Endothelial cell of umbilical vein (primary cell): ENCODE results near the gene CNFN. TPM values are rescaled to one million over a fixed set of nuclear protein-coding genes. Genes with fewer than 3 reads are reported as not detected.
A peak's percentile ranks its signal among the peaks of the same experiment; 100 is the strongest.

Experiments
- BruUV-seq: library from RNA; stranded (reverse); fragments of 400-500 nt; replicated peaks from 2 replicates; lab custom pipeline; 2021; lab: Mats Ljungman, UMichigan
- CTCF ChIA-PET: fragments of 300-600, 350-600 bp; sonication (Branson Sonifier 250); formaldehyde crosslinking; loops from one replicate; lab custom pipeline; 2021; ENCODE audit warnings: antibody characterized with exemption, inconsistent platforms; lab: Charles Lee
- POLR2A ChIA-PET: fragments of 300-600, 350-600 bp; sonication (Branson Sonifier 250); formaldehyde crosslinking; loops from one replicate; lab custom pipeline; 2021; ENCODE audit warnings: antibody characterized with exemption, inconsistent platforms; lab: Charles Lee
- DNase-seq: peaks from one replicate; pipeline ENCODE4 v3.0.0-alpha.2; 2011; ENCODE audit warnings: low read depth, low spot score
- FAIRE-seq: peaks from 2 replicates; lab custom pipeline; 2011; peaks lifted over from hg19 to GRCh38; lab: Jason Lieb, UNC
- H2AFZ ChIP-seq: 2 replicates; pipeline ENCODE4 v1.6.0; 2012; ENCODE audit warnings: low read depth, low read length, control low read depth, inconsistent platforms
- H3K27ac ChIP-seq: 2 replicates; pipeline ENCODE4 v1.5.1; 2011; ENCODE audit warnings: low read depth, mild to moderate bottlenecking, control low read depth, low read length, moderate library complexity; ENCODE audit not compliant: insufficient read depth
- H3K27me3 ChIP-seq, 2 experiments: 2 replicates each; pipeline versions ENCODE4 v1.6.0 to v1.6.1; 2011; ENCODE audit warnings: low read length in 2 of 2, mixed read lengths in 1 of 2; ENCODE audit not compliant: control insufficient read depth in 2 of 2, insufficient read depth in 2 of 2
- H3K36me3 ChIP-seq, 2 experiments: 2 replicates in 1 of 2; 3 replicates in 1 of 2; pipeline ENCODE4 v1.5.1; 2011; ENCODE audit warnings: low read length in 2 of 2, mild to moderate bottlenecking in 1 of 2, moderate library complexity in 1 of 2; ENCODE audit not compliant: control insufficient read depth in 2 of 2, insufficient read depth in 2 of 2; ENCODE audit errors: extremely low read depth in 1 of 2
- H3K4me1 ChIP-seq: 3 replicates; pipeline ENCODE4 v1.5.1; 2011; ENCODE audit warnings: mild to moderate bottlenecking, low read length; ENCODE audit not compliant: control insufficient read depth, insufficient read depth; ENCODE audit errors: extremely low read depth
- H3K4me2 ChIP-seq: 2 replicates; pipeline ENCODE4 v1.6.1; 2011; ENCODE audit warnings: low read length, control low read depth, mixed read lengths; ENCODE audit not compliant: insufficient read depth
- H3K4me3 ChIP-seq, 3 experiments: fragments of 200-600 bp in 1 of 3; sonication (generic), shearing (Covaris generic) in 1 of 3; replicated peaks in 1 of 3; 2 replicates each; pipeline ENCODE4 v1.5.1; 2011 to 2016; ENCODE audit warnings: control low read depth in 3 of 3, low read length in 3 of 3, mild to moderate bottlenecking in 2 of 3, inconsistent platforms in 1 of 3, low read depth in 1 of 3, moderate library complexity in 1 of 3; ENCODE audit not compliant: insufficient read depth in 1 of 3
- H3K79me2 ChIP-seq: 2 replicates; pipeline ENCODE4 v1.6.0; 2012; ENCODE audit warnings: low read length, inconsistent platforms; ENCODE audit not compliant: control insufficient read depth, insufficient read depth
- H3K9ac ChIP-seq: replicated peaks from 2 replicates; pipeline ENCODE3; 2011; ENCODE audit warnings: low read length, control low read depth; ENCODE audit not compliant: insufficient read depth; ENCODE audit errors: extremely low read depth
- H3K9me1 ChIP-seq: replicated peaks from 3 replicates; pipeline ENCODE4 v1.6.0; 2011; ENCODE audit warnings: mild to moderate bottlenecking, low read length; ENCODE audit not compliant: control insufficient read depth, insufficient read depth; ENCODE audit errors: extremely low read depth
- H3K9me3 ChIP-seq: replicated peaks from 2 replicates; pipeline ENCODE4 v1.5.1; 2012; ENCODE audit warnings: low read length, inconsistent platforms; ENCODE audit not compliant: control insufficient read depth, insufficient read depth
- H4K20me1 ChIP-seq: replicated peaks from 2 replicates; pipeline ENCODE3; 2011; ENCODE audit warnings: mild to moderate bottlenecking, low read length; ENCODE audit not compliant: control insufficient read depth, insufficient read depth; ENCODE audit errors: extremely low read depth
- EZH2 ChIP-seq: IDR thresholded peaks from 2 replicates; pipeline ENCODE4 v1.6.1; 2012; ENCODE audit warnings: borderline replicate concordance, low read depth, mild to moderate bottlenecking, moderate library complexity, low read length, inconsistent platforms; ENCODE audit not compliant: severe bottlenecking
- JUN ChIP-seq: IDR thresholded peaks from 2 replicates; pipeline ENCODE4 v1.6.1; 2011; ENCODE audit warnings: borderline replicate concordance, low read depth; ENCODE audit not compliant: insufficient read length, insufficient read depth
- MAX ChIP-seq: IDR thresholded peaks from 2 replicates; pipeline ENCODE4 v1.6.1; 2011; ENCODE audit not compliant: insufficient read depth, insufficient read length
- dilution Hi-C: fragments of 300-500 bp; cut with MboI; formaldehyde crosslinking; loops from one replicate; pipeline ENCODE4 v1.15.0; 2019; ENCODE audit warnings: low sequenced_read_pairs; ENCODE audit not compliant: extremely low pct_ligation_motif_present
- intact Hi-C: fragments of 100-400 bp; cut with micrococcal nuclease; formaldehyde crosslinking; loops from one replicate; pipeline ENCODE4 v1.10.0; 2022
- polyA plus RNA-seq, 4 experiments: library from polyadenylated mRNA; depleted of rRNA in 3 of 4; stranded (reverse) in 3 of 4; unstranded in 1 of 4; fragments of >200 nt; gene quantifications; 2 replicates each; pipeline versions ENCODE4 v1.2.1 to v1.2.3, GENCODE V29; 2011 to 2012; ENCODE audit warnings: missing spikeins in 1 of 4
- total RNA-seq: library from RNA; stranded (reverse); gene quantifications from 2 replicates; pipeline ENCODE4 v1.2.3, GENCODE V29; 2021

The CNFN gene
- total and polyA plus RNA-seq, 2 donors (not counting 3 experiments of a cell fraction or from before 2014, with no cell fraction given), result 0.23 to 0.73 TPM

GRCh38 chr19:42424345-42424707 is 34.2 kb upstream of the CNFN start:
- Histone ChIP-seq H3K79me2 (no peaks in the 10 kb centered on the region), H4K20me1 (no peaks in the 10 kb centered on the region), H3K27me3 (no peaks in the 10 kb centered on the region), H3K9ac (no peak overlapping the region), H3K9me3 (no peaks in the 10 kb centered on the region), H3K27ac (no peak overlapping the region), H3K9me1 (no peaks in the 10 kb centered on the region), H3K36me3 (no peaks in the 10 kb centered on the region), H3K4me2 (no peak overlapping the region), H3K4me1 (peaks cover 29% of the 10 kb centered on the region), H3K4me3 (no peak overlapping the region), H2AFZ (no peak overlapping the region)
- BruUV-seq, result no TSS peak
- dilution Hi-C loops, result no loop called here
- FAIRE-seq (no peak), DNase-seq (no peak)
- intact Hi-C loops, result no loop called here
- ChIA-PET POLR2A (no interaction called here), CTCF (interaction anchor here (1.4 to 3.7 kb wide), 7 partner anchors 8 to 1960 kb away, joined by 3 to 28 read pairs (median 15); no protein-coding TSS in a partner anchor)
- TF ChIP-seq EZH2 (no peak), JUN (no peak), MAX (no peak)

GRCh38 chr19:42423462-42424344 is 33.6 kb upstream of the CNFN start:
- dilution Hi-C loops, result no loop called here
- no peaks in the 10 kb centered on the region for H3K9me1 ChIP-seq
- peak overlapping the region; percentile 81 for H3K4me2 ChIP-seq
- peak; percentile 88 for DNase-seq
- no peaks in the 10 kb centered on the region for H3K36me3 ChIP-seq
- intact Hi-C loops, result loop anchor here (1.0 kb wide), 3 partner anchors 10 to 26 kb away; no protein-coding TSS in a partner anchor
- no peaks in the 10 kb centered on the region for H3K9me3 ChIP-seq
- peak overlapping the region; percentile 27 for H3K9ac ChIP-seq
- peaks cover 29% of the 10 kb centered on the region for H3K4me1 ChIP-seq
- FAIRE-seq, result peak; percentile 91
- CTCF ChIA-PET, result interaction anchor here (0.7 to 3.7 kb wide), 8 partner anchors 9 to 1959 kb away, joined by 3 to 28 read pairs (median 11); no protein-coding TSS in a partner anchor
- no peak for TF ChIP-seq EZH2
- TF ChIP-seq MAX, result peak; percentile 63
- peak overlapping the region; percentile 25 to 52 (median 49) for H3K4me3 ChIP-seq
- BruUV-seq, result TSS peak; percentile 12
- no peaks in the 10 kb centered on the region for H4K20me1 ChIP-seq
- H3K27ac ChIP-seq, result peak overlapping the region; percentile 55
- no peaks in the 10 kb centered on the region for H3K79me2 ChIP-seq
- H3K27me3 ChIP-seq, result no peaks in the 10 kb centered on the region
- POLR2A ChIA-PET, result interaction anchor here (0.7 kb wide), 1 partner anchor 181 kb away, joined by 3 read pairs; the partner anchor contains the start of gene GSK3A
- peak overlapping the region; percentile 97 for H2AFZ ChIP-seq
